ENCODE data around the gene SMC4. TPM values are rescaled to one million over a fixed set of nuclear protein-coding genes. Genes with fewer than 3 reads are reported as not detected.

The SMC4 gene
- total and polyA plus RNA-seq, 2 of the 8 experiments (the other 6 are each of a cell fraction or from before 2014, with no cell fraction given), result 26.6 to 118 TPM

DNA sequence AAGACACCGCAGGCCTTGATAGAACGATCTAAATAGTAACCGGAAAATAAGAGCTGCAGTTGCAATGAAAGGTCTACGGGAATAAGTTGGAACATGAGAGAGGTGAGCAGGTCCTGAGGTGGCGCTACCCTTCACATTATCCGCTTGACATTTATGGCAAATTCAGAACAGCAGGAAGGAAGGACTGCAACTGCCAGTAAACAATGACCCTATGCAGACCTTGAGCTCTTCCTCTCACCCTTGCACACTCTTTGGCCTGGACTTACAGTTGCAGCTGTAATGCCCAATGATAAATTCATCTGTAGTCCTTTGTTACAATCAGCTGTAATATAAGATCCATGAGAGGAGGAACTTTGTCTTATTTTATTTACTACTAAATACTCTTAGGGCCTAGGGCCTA, 82.4 kb downstream of the SMC4 start (continued):
- TF ChIP-seq, protein P1, sequence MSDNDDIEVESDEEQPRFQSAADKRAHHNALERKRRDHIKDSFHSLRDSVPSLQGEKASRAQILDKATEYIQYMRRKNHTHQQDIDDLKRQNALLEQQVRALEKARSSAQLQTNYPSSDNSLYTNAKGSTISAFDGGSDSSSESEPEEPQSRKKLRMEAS (IDR thresholded peaks at IDR 0.05), result no peak
